Transverse colon (tissue), 4 donors: ENCODE results near the gene SPTBN1. TPM values are rescaled to one million over a fixed set of nuclear protein-coding genes. Genes with fewer than 3 reads are reported as not detected.

ENCODE experiments used
- DNase-seq: peaks from one replicate; pipeline ENCODE4 v3.0.0-alpha.2; 2019
- H3K27ac ChIP-seq, 4 donors: fragments of 200-600 bp; sonication (generic); 2 replicates each; pipeline ENCODE4 v1.5.1; 2016 to 2018; ENCODE audit warnings: inconsistent platforms in 4 of 4
- H3K27me3 ChIP-seq: fragments of 200-600 bp; sonication (generic); 2 replicates; pipeline ENCODE4 v1.5.1; 2017; ENCODE audit warnings: inconsistent platforms
- H3K36me3 ChIP-seq, 4 donors: fragments of 200-600 bp; sonication (generic); 2 replicates each; pipeline ENCODE4 v1.5.1; 2017 to 2019; ENCODE audit warnings: inconsistent platforms in 4 of 4
- H3K4me1 ChIP-seq, 4 donors: fragments of 200-600 bp; sonication (generic); 2 replicates each; pipeline ENCODE4 v1.5.1; 2017 to 2020; ENCODE audit warnings: inconsistent platforms in 4 of 4
- H3K4me3 ChIP-seq, 4 donors: fragments of 200-600 bp; sonication (generic); 1 replicate in 1 of 4; 2 replicates in 3 of 4; pipeline versions ENCODE4 v1.5.1 to v1.6.1; 2017 to 2019; ENCODE audit warnings: inconsistent platforms in 4 of 4
- H3K9me3 ChIP-seq, 2 donors: fragments of 200-600 bp; sonication (generic); 2 replicates each; pipeline ENCODE4 v1.5.1; 2017 to 2019; ENCODE audit warnings: inconsistent platforms in 2 of 2
- EP300 ChIP-seq: sonication (generic); formaldehyde crosslinking; IDR thresholded peaks from one replicate; pipeline ENCODE4 v1.6.1; 2017; ENCODE audit warnings: antibody characterized with exemption, low read depth
- POLR2A ChIP-seq: fragments of 450-650 bp; IDR thresholded peaks from one replicate; pipeline ENCODE4 v1.6.1; 2016; ENCODE audit warnings: antibody characterized with exemption, mild to moderate bottlenecking, moderate library complexity
- POLR2AphosphoS5 ChIP-seq, 3 donors: sonication (generic); formaldehyde crosslinking; IDR thresholded peaks; one replicate each; pipeline ENCODE4 v1.6.1; 2016; ENCODE audit warnings: antibody characterized with exemption in 3 of 3
- WGBS, 2 donors: methylation state at CpG; one replicate each; pipeline ENCODE4 v1.1.5; 2018; ENCODE audit warnings: low coverage in 1 of 2; 5-methylcytosine and 5-hydroxymethylcytosine counted together
- in situ Hi-C, 4 donors: fragments of 200-750 bp; cut with MboI; loops; one replicate each; pipeline versions ENCODE4 v1.15.0 to v1.15.1; 2017; ENCODE audit warnings: low sequenced_read_pairs in 3 of 4, low pct_ligation_motif_present in 1 of 4, low pct_unique_long_range_greater_than_20kb in 1 of 4
- intact Hi-C: fragments of 100-400 bp; cut with DNase I; formaldehyde crosslinking; loops from one replicate; pipeline ENCODE4 v1.15.1; 2023; ENCODE audit warnings: low total_unique reads
- total RNA-seq, 4 donors: library from RNA; depleted of rRNA; stranded (reverse); fragments of >200 nt; gene quantifications; one replicate each; pipeline ENCODE4 v1.1.0, GENCODE V29; 2016
- TF ChIP-seq, protein P1 (sequence below), 5 experiments: fragments of 200-600 bp in 3 of 5; fragments of 450-650 bp in 2 of 5; sonication (generic) in 3 of 5; IDR thresholded peaks; 1 replicate in 2 of 5; 2 replicates in 3 of 5; pipeline ENCODE4 v1.5.1; 2016 to 2017; ENCODE audit warnings: antibody characterized with exemption in 5 of 5, inconsistent platforms in 3 of 5, mild to moderate bottlenecking in 2 of 5, moderate library complexity in 1 of 5

The SPTBN1 gene
- total RNA-seq, 4 donors from 2014 or later, result 269 to 301 (median 285) TPM

- Histone ChIP-seq H3K4me1 (peaks cover 50 to 89% (median 69%) of the 10 kb centered on the region in 4 donors), H3K27ac (peak overlapping the region in 3 of 4 donors; percentile 16 to 58 (median 56)), H3K36me3 (no peaks in the 10 kb centered on the region), H3K9me3 (no peaks in the 10 kb centered on the region), H3K4me3 (no peak overlapping the region), H3K27me3 (no peaks in the 10 kb centered on the region)
- in situ Hi-C loops (no loop called here), intact Hi-C loops (no loop called here)
- no peak for DNase-seq
- WGBS, 2 donors, result 56% methylated on average over 2 of the region's 2 CpGs; no CpG with 5 or more reads in 1 of the 2 donors
- TF ChIP-seq, protein P1, sequence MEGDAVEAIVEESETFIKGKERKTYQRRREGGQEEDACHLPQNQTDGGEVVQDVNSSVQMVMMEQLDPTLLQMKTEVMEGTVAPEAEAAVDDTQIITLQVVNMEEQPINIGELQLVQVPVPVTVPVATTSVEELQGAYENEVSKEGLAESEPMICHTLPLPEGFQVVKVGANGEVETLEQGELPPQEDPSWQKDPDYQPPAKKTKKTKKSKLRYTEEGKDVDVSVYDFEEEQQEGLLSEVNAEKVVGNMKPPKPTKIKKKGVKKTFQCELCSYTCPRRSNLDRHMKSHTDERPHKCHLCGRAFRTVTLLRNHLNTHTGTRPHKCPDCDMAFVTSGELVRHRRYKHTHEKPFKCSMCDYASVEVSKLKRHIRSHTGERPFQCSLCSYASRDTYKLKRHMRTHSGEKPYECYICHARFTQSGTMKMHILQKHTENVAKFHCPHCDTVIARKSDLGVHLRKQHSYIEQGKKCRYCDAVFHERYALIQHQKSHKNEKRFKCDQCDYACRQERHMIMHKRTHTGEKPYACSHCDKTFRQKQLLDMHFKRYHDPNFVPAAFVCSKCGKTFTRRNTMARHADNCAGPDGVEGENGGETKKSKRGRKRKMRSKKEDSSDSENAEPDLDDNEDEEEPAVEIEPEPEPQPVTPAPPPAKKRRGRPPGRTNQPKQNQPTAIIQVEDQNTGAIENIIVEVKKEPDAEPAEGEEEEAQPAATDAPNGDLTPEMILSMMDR (IDR thresholded peaks at IDR 0.05), result no peak
- TF ChIP-seq POLR2A, result no peak
- no peak for TF ChIP-seq POLR2AphosphoS5 (IDR thresholded peaks at IDR 0.05)
- TF ChIP-seq EP300, result no peak
Measured at GRCh38 chr2:54601339-54601738, 145.2 kb downstream of the SPTBN1 start.

DNA sequence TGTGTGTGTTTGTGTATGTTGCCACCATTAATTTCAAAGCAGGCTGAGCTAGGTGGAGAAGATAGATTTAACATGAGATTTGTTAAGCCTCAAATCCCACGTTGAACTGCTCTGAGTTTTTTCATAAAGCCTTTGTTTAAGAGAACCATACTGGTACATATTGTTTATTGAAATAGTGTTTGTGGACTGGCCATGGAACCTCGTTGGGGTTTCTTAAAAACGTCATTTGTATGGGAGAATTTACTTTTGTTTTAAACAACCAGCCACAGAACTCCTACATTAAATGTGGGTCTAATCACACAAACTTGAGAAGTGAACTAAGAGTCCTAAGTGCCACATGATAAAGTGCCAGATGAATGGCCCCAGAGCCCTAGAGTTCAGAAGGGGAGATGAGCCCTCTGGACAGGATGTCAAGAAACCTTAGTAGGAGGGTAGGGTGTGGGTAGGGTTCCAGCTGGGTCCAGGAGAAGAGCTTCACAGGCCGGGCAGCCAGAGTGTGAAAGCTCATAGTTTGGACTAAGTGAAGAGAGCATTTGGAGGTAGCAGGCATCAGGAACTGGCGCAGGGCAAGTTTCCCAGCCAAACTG, 146.7 kb downstream of the SPTBN1 start:
- no peak for TF ChIP-seq POLR2A
- no peak for TF ChIP-seq EP300
- TF ChIP-seq, protein P1 (IDR thresholded peaks at IDR 0.05), result no peak
- no peak for TF ChIP-seq POLR2AphosphoS5 (IDR thresholded peaks at IDR 0.05)
- Histone ChIP-seq H3K4me1 (peaks cover 37 to 79% (median 56%) of the 10 kb centered on the region in 4 donors), H3K4me3 (no peak overlapping the region), H3K36me3 (no peaks in the 10 kb centered on the region), H3K27me3 (no peaks in the 10 kb centered on the region), H3K9me3 (no peaks in the 10 kb centered on the region), H3K27ac (peak overlapping the region; percentile 21 to 56 (median 40))
- in situ Hi-C loops (no loop called here), intact Hi-C loops (no loop called here)
- 55 to 68% methylated on average over 4 to 5 of the region's 5 CpGs for WGBS, 2 donors
- DNase-seq, result no peak

DNA sequence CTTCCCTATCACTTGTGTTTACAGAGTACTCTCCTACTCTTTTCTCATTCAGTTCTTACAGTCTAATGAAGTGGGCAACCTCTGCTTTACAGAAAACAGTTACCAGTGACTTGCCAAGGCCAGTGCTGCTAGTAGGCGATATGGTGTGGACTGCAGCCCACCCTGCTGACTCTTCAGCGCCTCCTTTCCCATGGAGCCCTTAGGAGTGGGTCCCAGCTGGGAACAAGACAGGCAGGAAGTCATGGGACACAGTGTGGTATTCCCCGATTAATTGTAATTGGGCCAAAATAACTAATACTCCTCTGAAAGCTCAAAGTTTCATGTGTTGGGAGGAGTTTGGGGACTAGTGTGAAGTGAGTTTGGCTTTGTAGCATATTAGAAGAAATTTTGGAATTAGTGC, 147.2 kb downstream of the SPTBN1 start:
- DNase-seq, result no peak
- Histone ChIP-seq H3K4me3 (no peak overlapping the region), H3K36me3 (no peaks in the 10 kb centered on the region), H3K4me1 (peaks cover 36 to 73% (median 51%) of the 10 kb centered on the region in 4 donors), H3K27me3 (no peaks in the 10 kb centered on the region), H3K9me3 (no peaks in the 10 kb centered on the region), H3K27ac (peak overlapping the region; percentile 21 to 56 (median 40))
- in situ Hi-C loops, result no loop called here
- intact Hi-C loops, result no loop called here
- TF ChIP-seq POLR2A (no peak), EP300 (no peak), POLR2AphosphoS5 (IDR thresholded peaks at IDR 0.05) (no peak)
- TF ChIP-seq, protein P1 (IDR thresholded peaks at IDR 0.05), result no peak
- WGBS, 2 donors, result 74% methylated on average over 3 of the region's 3 CpGs; no CpG with 5 or more reads in 1 of the 2 donors

GRCh38 chr2:54603796-54604195, 147.7 kb downstream of the SPTBN1 start:
- Histone ChIP-seq H3K27ac (peak overlapping the region; percentile 21 to 56 (median 40)), H3K4me3 (no peak overlapping the region), H3K36me3 (no peaks in the 10 kb centered on the region), H3K4me1 (peaks cover 31 to 69% (median 48%) of the 10 kb centered on the region in 4 donors), H3K9me3 (no peaks in the 10 kb centered on the region), H3K27me3 (no peaks in the 10 kb centered on the region)
- no peak for DNase-seq
- 86% methylated on average over 1 of the region's 1 CpG; no CpG with 5 or more reads in 1 of the 2 donors for WGBS, 2 donors
- no peak for TF ChIP-seq EP300
- intact Hi-C loops (no loop called here), in situ Hi-C loops (no loop called here)
